PFSK-1 (cell line): ENCODE data around the gene RASSF10.

ENCODE experiments used
- POLR2AphosphoS5 ChIP-seq: IDR thresholded peaks from 2 replicates; pipeline ENCODE4 v1.6.1; 2012; ENCODE audit warnings: low read depth, mild to moderate bottlenecking, control low read depth, low read length, moderate library complexity
- TAF1 ChIP-seq: IDR thresholded peaks from 2 replicates; pipeline ENCODE4 v1.6.1; 2012; ENCODE audit warnings: low read length, control low read depth, borderline replicate concordance; ENCODE audit not compliant: insufficient read depth

DNA sequence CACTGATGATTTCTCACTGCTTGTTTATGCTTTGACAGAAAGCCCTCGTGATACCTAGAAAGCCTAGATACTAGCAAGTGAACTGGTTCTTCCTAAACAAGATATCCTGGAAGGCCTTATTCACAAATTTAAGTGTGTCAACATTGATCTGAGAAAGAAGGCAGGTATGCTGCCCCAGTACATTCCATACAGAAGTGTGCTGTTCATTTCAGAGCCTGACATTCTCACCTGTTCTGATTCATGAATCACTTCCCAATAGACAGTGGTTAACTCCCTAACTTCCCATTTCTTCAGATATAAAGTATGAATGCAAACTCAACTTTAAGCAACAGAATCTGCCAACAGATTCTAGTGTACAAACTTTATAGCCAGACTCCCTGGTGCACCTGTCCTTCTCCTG is 15.5 kb upstream of the RASSF10 start:
- TF ChIP-seq POLR2AphosphoS5: no peak
- TF ChIP-seq TAF1: no peak
